OCI-LY3 (cell line): ENCODE measurements around the gene GPER1.

Experiments
- EZH2phosphoT487 ChIP-seq: fragments of 200-600 bp; shearing (Covaris generic); IDR thresholded peaks from 2 replicates; pipeline ENCODE4 v1.6.1; 2018; ENCODE audit warnings: antibody characterized with exemption, mixed run types, low read depth
- TF ChIP-seq, protein P1 (sequence below): fragments of 200-600, 300-600 bp; sonication (generic); IDR thresholded peaks from 2 replicates; pipeline ENCODE4 v1.5.1; 2014; ENCODE audit warnings: antibody characterized with exemption, low read length, low read depth

DNA sequence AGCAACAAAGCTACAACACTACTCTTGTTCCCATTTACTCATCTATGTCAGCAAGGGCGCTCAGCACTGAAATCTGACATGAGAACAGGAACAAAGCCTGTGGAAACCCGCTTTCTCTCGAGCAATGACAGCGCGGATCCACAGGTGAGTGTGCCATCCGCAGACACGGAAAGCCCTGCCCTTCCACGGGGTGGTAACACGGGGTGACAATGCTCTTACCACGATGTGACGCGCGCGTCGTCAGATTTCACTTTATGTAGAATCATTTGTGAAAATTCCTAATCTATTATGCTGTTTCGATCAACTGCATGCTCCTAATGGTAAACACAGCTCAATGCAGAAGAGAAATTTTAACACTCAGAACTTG lies 37.7 kb downstream of the GPER1 start:
- TF ChIP-seq, protein P1, sequence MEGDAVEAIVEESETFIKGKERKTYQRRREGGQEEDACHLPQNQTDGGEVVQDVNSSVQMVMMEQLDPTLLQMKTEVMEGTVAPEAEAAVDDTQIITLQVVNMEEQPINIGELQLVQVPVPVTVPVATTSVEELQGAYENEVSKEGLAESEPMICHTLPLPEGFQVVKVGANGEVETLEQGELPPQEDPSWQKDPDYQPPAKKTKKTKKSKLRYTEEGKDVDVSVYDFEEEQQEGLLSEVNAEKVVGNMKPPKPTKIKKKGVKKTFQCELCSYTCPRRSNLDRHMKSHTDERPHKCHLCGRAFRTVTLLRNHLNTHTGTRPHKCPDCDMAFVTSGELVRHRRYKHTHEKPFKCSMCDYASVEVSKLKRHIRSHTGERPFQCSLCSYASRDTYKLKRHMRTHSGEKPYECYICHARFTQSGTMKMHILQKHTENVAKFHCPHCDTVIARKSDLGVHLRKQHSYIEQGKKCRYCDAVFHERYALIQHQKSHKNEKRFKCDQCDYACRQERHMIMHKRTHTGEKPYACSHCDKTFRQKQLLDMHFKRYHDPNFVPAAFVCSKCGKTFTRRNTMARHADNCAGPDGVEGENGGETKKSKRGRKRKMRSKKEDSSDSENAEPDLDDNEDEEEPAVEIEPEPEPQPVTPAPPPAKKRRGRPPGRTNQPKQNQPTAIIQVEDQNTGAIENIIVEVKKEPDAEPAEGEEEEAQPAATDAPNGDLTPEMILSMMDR: no peak
- TF ChIP-seq EZH2phosphoT487: no peak
